Activated naive CD4-positive, alpha-beta T cell (primary cell): ENCODE results near the gene SORBS2.

ENCODE experiments used
- DNase-seq, 4 experiments: peaks; one replicate each; lab custom pipeline; 2025; lab: John Stamatoyannopoulos, UW

Gene SORBS2

GRCh38 chr4:185800266-185800945 is 11.6 kb downstream of the SORBS2 start:
- DNase-seq, result no peak

GRCh38 chr4:185799442-185799841 is 12.6 kb downstream of the SORBS2 start:
- DNase-seq, result no peak

GRCh38 chr4:185797596-185798338 is 14.2 kb downstream of the SORBS2 start:
- no peak for DNase-seq

GRCh38 chr4:185797018-185797417 is 15.0 kb downstream of the SORBS2 start:
- no peak for DNase-seq

GRCh38 chr4:185796176-185796575 is 15.8 kb downstream of the SORBS2 start:
- DNase-seq, result no peak

- no peak for DNase-seq
Measured at GRCh38 chr4:185794637-185795036, 17.4 kb downstream of the SORBS2 start.

- no peak for DNase-seq
Measured at GRCh38 chr4:185793716-185794115, 18.3 kb downstream of the SORBS2 start.

GRCh38 chr4:185793116-185793485 is 18.9 kb downstream of the SORBS2 start:
- no peak for DNase-seq

- no peak for DNase-seq
Measured at GRCh38 chr4:185792384-185793115, 19.4 kb downstream of the SORBS2 start.

GRCh38 chr4:185787926-185788679 is 23.9 kb downstream of the SORBS2 start:
- DNase-seq, result no peak

- DNase-seq, result no peak
Measured at GRCh38 chr4:185786422-185786821, 25.6 kb downstream of the SORBS2 start.

GRCh38 chr4:185783574-185783973 is 28.4 kb downstream of the SORBS2 start:
- no peak for DNase-seq

- no peak for DNase-seq
Measured at GRCh38 chr4:185782523-185782922, 29.5 kb downstream of the SORBS2 start.

- DNase-seq, result no peak
Measured at GRCh38 chr4:185781555-185782215, 30.3 kb downstream of the SORBS2 start.

GRCh38 chr4:185780472-185780871 is 31.5 kb downstream of the SORBS2 start:
- no peak for DNase-seq

GRCh38 chr4:185779517-185779916 is 32.5 kb downstream of the SORBS2 start:
- DNase-seq, result no peak

- DNase-seq, result no peak
Measured at GRCh38 chr4:185778307-185778706, 33.7 kb downstream of the SORBS2 start.

GRCh38 chr4:185775792-185776555 is 36.0 kb downstream of the SORBS2 start:
- no peak for DNase-seq

GRCh38 chr4:185774845-185775680 is 36.9 kb downstream of the SORBS2 start:
- DNase-seq, result no peak

GRCh38 chr4:185774131-185774653 is 37.8 kb downstream of the SORBS2 start:
- DNase-seq, result no peak
